Uterus (tissue), 2 donors: ENCODE data around the gene CACNA1B.

Experiments
- CTCF ChIP-seq, 4 experiments: fragments of 200-600 bp in 2 of 4; fragments of 450-650 bp in 2 of 4; sonication (generic) in 2 of 4; IDR thresholded peaks; one replicate each; pipeline ENCODE4 v1.5.1; 2016 to 2019; ENCODE audit warnings: antibody characterized with exemption in 4 of 4, mild to moderate bottlenecking in 2 of 4, moderate library complexity in 1 of 4
- POLR2A ChIP-seq, 2 donors: fragments of 450-650 bp; IDR thresholded peaks; one replicate each; pipeline ENCODE4 v1.6.1; 2016; ENCODE audit warnings: antibody characterized with exemption in 2 of 2, mild to moderate bottlenecking in 1 of 2, moderate library complexity in 1 of 2

- TF ChIP-seq CTCF (IDR thresholded peaks at IDR 0.05) = no peak
- TF ChIP-seq POLR2A (IDR thresholded peaks at IDR 0.05) = no peak
These were observed 5.3 kb upstream of the CACNA1B start for GRCh38 chr9:137872296-137872695.
